Right lobe of liver (tissue), 4 donors: ENCODE measurements around the gene SLC39A2.

Source experiments
- POLR2A ChIP-seq: fragments of 450-650 bp; IDR thresholded peaks from one replicate; pipeline ENCODE4 v1.6.1; 2017; ENCODE audit warnings: antibody characterized with exemption, mild to moderate bottlenecking
- TF ChIP-seq, protein P1 (sequence below), 4 donors: fragments of 200-600 bp in 3 of 4; fragments of 450-650 bp in 1 of 4; IDR thresholded peaks; one replicate each; pipeline versions ENCODE4 v1.5.1 to v1.8.0; 2016 to 2022; ENCODE audit warnings: antibody characterized with exemption in 4 of 4, mild to moderate bottlenecking in 2 of 4
- donor health status: DM: no; HTN: no; CAD: no.
- donor health status: DM: no; HTN: no; CAD: no.
- donor health status: DM: no; HTN: yes; CAD: no.

DNA sequence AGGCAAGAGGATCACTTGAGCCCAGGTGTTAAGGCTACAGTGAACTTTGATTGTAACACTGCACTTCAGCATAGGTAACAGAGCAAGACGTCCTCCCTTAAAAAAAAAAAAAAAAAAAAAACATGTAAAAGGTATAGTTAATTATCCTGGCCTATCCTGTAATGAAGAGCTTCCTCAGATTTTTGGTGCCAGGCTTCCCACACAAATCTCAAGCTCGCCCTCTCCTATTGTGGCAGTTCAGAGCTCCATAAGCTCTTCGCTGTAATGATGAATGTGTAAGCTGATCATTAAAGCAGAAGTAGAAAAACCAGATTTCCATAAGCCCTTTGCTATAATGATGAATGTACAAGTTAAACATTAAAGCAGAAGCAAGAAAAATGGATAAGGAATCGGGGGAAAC, 2.0 kb upstream of the SLC39A2 start:
- TF ChIP-seq, protein P1, sequence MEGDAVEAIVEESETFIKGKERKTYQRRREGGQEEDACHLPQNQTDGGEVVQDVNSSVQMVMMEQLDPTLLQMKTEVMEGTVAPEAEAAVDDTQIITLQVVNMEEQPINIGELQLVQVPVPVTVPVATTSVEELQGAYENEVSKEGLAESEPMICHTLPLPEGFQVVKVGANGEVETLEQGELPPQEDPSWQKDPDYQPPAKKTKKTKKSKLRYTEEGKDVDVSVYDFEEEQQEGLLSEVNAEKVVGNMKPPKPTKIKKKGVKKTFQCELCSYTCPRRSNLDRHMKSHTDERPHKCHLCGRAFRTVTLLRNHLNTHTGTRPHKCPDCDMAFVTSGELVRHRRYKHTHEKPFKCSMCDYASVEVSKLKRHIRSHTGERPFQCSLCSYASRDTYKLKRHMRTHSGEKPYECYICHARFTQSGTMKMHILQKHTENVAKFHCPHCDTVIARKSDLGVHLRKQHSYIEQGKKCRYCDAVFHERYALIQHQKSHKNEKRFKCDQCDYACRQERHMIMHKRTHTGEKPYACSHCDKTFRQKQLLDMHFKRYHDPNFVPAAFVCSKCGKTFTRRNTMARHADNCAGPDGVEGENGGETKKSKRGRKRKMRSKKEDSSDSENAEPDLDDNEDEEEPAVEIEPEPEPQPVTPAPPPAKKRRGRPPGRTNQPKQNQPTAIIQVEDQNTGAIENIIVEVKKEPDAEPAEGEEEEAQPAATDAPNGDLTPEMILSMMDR (IDR thresholded peaks at IDR 0.05) = no peak
- TF ChIP-seq POLR2A = no peak
